ENCODE measurements around the gene SYT14.

GRCh38 chr1:210076620-210077019 is 138.6 kb downstream of the SYT14 start:
- TF ChIP-seq CTCF (IDR thresholded peaks at IDR 0.05) (no peak), ZFX (IDR thresholded peaks at IDR 0.05; ENCODE audit: borderline replicate concordance) (no peak)
